Trophoblast cell (in vitro differentiated cells and primary cell): ENCODE data around the gene ZBTB21.
"Not testable (repeated sequence)": the region's sequence is repeated elsewhere in the genome, so short reads cannot be mapped to it uniquely, and the experiment has no call there.

Experiments
- DNase-seq, 2 donors: peaks; one replicate each; pipeline ENCODE4 v3.0.0-alpha.2; 2016
- H2AFZ ChIP-seq: 2 replicates; pipeline ENCODE4 v1.6.1; 2013; ENCODE audit warnings: low read length, moderate library complexity, mild to moderate bottlenecking; ENCODE audit not compliant: insufficient read depth, poor library complexity
- H2AK5ac ChIP-seq: 2 replicates; pipeline ENCODE4 v1.6.1; 2013; ENCODE audit warnings: mild to moderate bottlenecking, low read length
- H2BK120ac ChIP-seq: 2 replicates; pipeline ENCODE4 v1.6.1; 2013; ENCODE audit warnings: low read length, mild to moderate bottlenecking, moderate library complexity; ENCODE audit not compliant: insufficient read depth, poor library complexity
- H2BK12ac ChIP-seq: 2 replicates; pipeline ENCODE4 v1.6.1; 2013; ENCODE audit warnings: mild to moderate bottlenecking, low read length, moderate library complexity
- H2BK5ac ChIP-seq: 2 replicates; pipeline ENCODE4 v1.6.1; 2013; ENCODE audit warnings: low read length, low read depth, moderate library complexity, mild to moderate bottlenecking; ENCODE audit not compliant: poor library complexity
- H3K14ac ChIP-seq: 2 replicates; pipeline ENCODE4 v1.6.1; 2013; ENCODE audit warnings: mild to moderate bottlenecking, low read length
- H3K18ac ChIP-seq: 2 replicates; pipeline ENCODE4 v1.6.1; 2013; ENCODE audit warnings: mild to moderate bottlenecking, low read length
- H3K23ac ChIP-seq: 2 replicates; pipeline ENCODE4 v1.6.1; 2013; ENCODE audit warnings: low read length
- H3K27ac ChIP-seq: 2 replicates; pipeline ENCODE4 v1.5.1; 2013; ENCODE audit warnings: low read depth, mild to moderate bottlenecking, inconsistent platforms, low read length, moderate library complexity
- H3K27me3 ChIP-seq: 2 replicates; pipeline ENCODE4 v1.6.1; 2013; ENCODE audit warnings: inconsistent platforms, mild to moderate bottlenecking, low read length, moderate library complexity; ENCODE audit not compliant: insufficient read depth
- H3K36me3 ChIP-seq, 2 experiments: 1 replicate in 1 of 2; 2 replicates in 1 of 2; pipeline ENCODE4 v1.6.1; 2013; ENCODE audit warnings: low read length in 2 of 2, mild to moderate bottlenecking in 2 of 2, moderate library complexity in 1 of 2; ENCODE audit not compliant: insufficient read depth in 2 of 2, control insufficient read depth in 1 of 2
- H3K4ac ChIP-seq: 2 replicates; pipeline ENCODE4 v1.6.1; 2013; ENCODE audit warnings: low read depth, mild to moderate bottlenecking, low read length, moderate library complexity
- H3K4me1 ChIP-seq, 2 experiments: 1 replicate in 1 of 2; 2 replicates in 1 of 2; pipeline ENCODE4 v1.6.1; 2013; ENCODE audit warnings: low read length in 2 of 2, mild to moderate bottlenecking in 2 of 2, moderate library complexity in 1 of 2; ENCODE audit not compliant: insufficient read depth in 2 of 2, control insufficient read depth in 1 of 2
- H3K4me2 ChIP-seq: 2 replicates; pipeline ENCODE4 v1.6.1; 2013; ENCODE audit warnings: inconsistent platforms, mild to moderate bottlenecking, low read length, moderate library complexity
- H3K4me3 ChIP-seq: 2 replicates; pipeline ENCODE4 v1.5.1; 2013; ENCODE audit warnings: mild to moderate bottlenecking, low read depth, low read length, inconsistent platforms
- H3K79me1 ChIP-seq: one replicate; pipeline ENCODE4 v1.6.1; 2013; ENCODE audit warnings: low read length
- H3K79me2 ChIP-seq: 2 replicates; pipeline ENCODE4 v1.6.1; 2013; ENCODE audit warnings: low read length, mild to moderate bottlenecking; ENCODE audit not compliant: control insufficient read depth, insufficient read depth, poor library complexity
- H3K9ac ChIP-seq: 2 replicates; pipeline ENCODE4 v1.6.1; 2013; ENCODE audit warnings: mild to moderate bottlenecking, low read length
- H3K9me3 ChIP-seq: 2 replicates; pipeline ENCODE4 v1.6.1; 2013; ENCODE audit warnings: low read depth, mild to moderate bottlenecking, control low read depth, inconsistent platforms, low read length; ENCODE audit not compliant: insufficient read depth
- H4K12ac ChIP-seq: 2 replicates; pipeline ENCODE4 v1.6.1; 2013; ENCODE audit warnings: low read depth, mild to moderate bottlenecking, low read length, moderate library complexity
- H4K8ac ChIP-seq: 2 replicates; pipeline ENCODE4 v1.6.1; 2013; ENCODE audit warnings: low read depth, mild to moderate bottlenecking, low read length, moderate library complexity
- H4K91ac ChIP-seq: one replicate; pipeline ENCODE4 v1.6.1; 2013; ENCODE audit warnings: low read depth, mild to moderate bottlenecking, low read length, moderate library complexity
- WGBS: extraction: QIAGEN DNeasy Blood & Tissue Kit; methylation state at CpG from one replicate; pipeline ENCODE4 v1.1.7; 2013; ENCODE audit warnings: missing lambda C conversion rate; ENCODE audit not compliant: insufficient read length, insufficient coverage; ENCODE audit errors: extremely low coverage; 5-methylcytosine and 5-hydroxymethylcytosine counted together

ZBTB21 gene

DNA sequence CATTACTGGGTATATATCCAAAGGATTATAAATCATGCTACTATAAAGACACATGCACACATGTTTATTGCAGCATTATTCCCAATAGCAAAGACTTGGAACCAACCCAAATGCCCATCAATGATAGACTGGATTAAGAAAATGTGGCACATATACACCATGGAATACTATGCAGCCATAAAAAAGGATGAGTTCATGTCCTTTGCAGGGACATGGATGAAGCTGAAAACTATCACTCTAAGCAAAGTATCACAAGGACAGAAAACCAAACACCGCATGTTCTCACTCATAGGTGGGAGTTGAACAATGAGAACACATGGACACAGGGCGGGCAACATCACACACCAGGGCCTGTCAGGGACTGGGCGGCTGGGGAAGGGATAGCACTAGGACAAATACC lies 60.5 kb downstream of the ZBTB21 start:
- not testable (repeated sequence) for H3K27ac ChIP-seq, H2AK5ac ChIP-seq, H3K9ac ChIP-seq, H4K91ac ChIP-seq, H3K9me3 ChIP-seq, H3K4me2 ChIP-seq, H2BK12ac ChIP-seq, H3K36me3 ChIP-seq, H3K23ac ChIP-seq, H3K4me3 ChIP-seq, H2BK120ac ChIP-seq, H4K12ac ChIP-seq, H3K14ac ChIP-seq, H4K8ac ChIP-seq, H3K18ac ChIP-seq, H2BK5ac ChIP-seq, H2AFZ ChIP-seq, H3K79me1 ChIP-seq, H3K79me2 ChIP-seq, H3K27me3 ChIP-seq, DNase-seq, H3K4ac ChIP-seq
- H3K4me1 ChIP-seq: peaks cover 4 to 13% of the 10 kb centered on the region in 2 experiments
- no CpG with 5 or more reads among the region's 3 CpGs for whole genome bisulfite sequencing

- no peaks in the 10 kb centered on the region for H3K27me3 ChIP-seq
- no peak overlapping the region for H2BK5ac ChIP-seq
- H2BK12ac ChIP-seq: no peak overlapping the region
- H3K23ac ChIP-seq: no peak overlapping the region
- no peaks in the 10 kb centered on the region for H3K36me3 ChIP-seq
- no peak overlapping the region for H4K8ac ChIP-seq
- H3K4me3 ChIP-seq: no peak overlapping the region
- peaks cover 3% of the 10 kb centered on the region for H3K79me2 ChIP-seq
- H3K27ac ChIP-seq: no peak overlapping the region
- no peak overlapping the region for H3K14ac ChIP-seq
- H2BK120ac ChIP-seq: no peak overlapping the region
- peaks cover 3% of the 10 kb centered on the region for H3K79me1 ChIP-seq
- no peak overlapping the region for H4K12ac ChIP-seq
- no peak overlapping the region for H3K9ac ChIP-seq
- no peak overlapping the region for H3K4ac ChIP-seq
- H2AK5ac ChIP-seq: no peak overlapping the region
- H3K18ac ChIP-seq: no peak overlapping the region
- H2AFZ ChIP-seq: no peak overlapping the region
- H3K4me2 ChIP-seq: no peak overlapping the region
- H4K91ac ChIP-seq: no peak overlapping the region
- no CpG with 5 or more reads among the region's 11 CpGs for WGBS
- DNase-seq: no peak
- no peaks in the 10 kb centered on the region for H3K9me3 ChIP-seq
- H3K4me1 ChIP-seq: peaks cover 0 to 8% of the 10 kb centered on the region in 2 experiments
These were observed 61.3 kb downstream of the ZBTB21 start for GRCh38 chr21:41948901-41949300.

GRCh38 chr21:41948078-41948895 lies 61.9 kb downstream of the ZBTB21 start:
- H3K18ac ChIP-seq: no peak overlapping the region
- no peak overlapping the region for H4K8ac ChIP-seq
- H3K4me3 ChIP-seq: no peak overlapping the region
- H3K79me2 ChIP-seq: peaks cover under 1% of the 10 kb centered on the region
- no peaks in the 10 kb centered on the region for H3K9me3 ChIP-seq
- no peaks in the 10 kb centered on the region for H3K27me3 ChIP-seq
- H4K91ac ChIP-seq: no peak overlapping the region
- no peak overlapping the region for H2BK5ac ChIP-seq
- no CpG with 5 or more reads among the region's 9 CpGs for WGBS
- H3K4ac ChIP-seq: no peak overlapping the region
- peaks cover 0 to 5% of the 10 kb centered on the region in 2 experiments for H3K4me1 ChIP-seq
- no peak for DNase-seq
- H4K12ac ChIP-seq: no peak overlapping the region
- no peak overlapping the region for H2BK12ac ChIP-seq
- no peak overlapping the region for H2BK120ac ChIP-seq
- no peak overlapping the region for H3K23ac ChIP-seq
- no peak overlapping the region for H2AFZ ChIP-seq
- H3K9ac ChIP-seq: no peak overlapping the region
- H3K79me1 ChIP-seq: peaks cover under 1% of the 10 kb centered on the region
- no peak overlapping the region for H3K27ac ChIP-seq
- H3K36me3 ChIP-seq: no peaks in the 10 kb centered on the region
- H3K14ac ChIP-seq: no peak overlapping the region
- H2AK5ac ChIP-seq: no peak overlapping the region
- H3K4me2 ChIP-seq: no peak overlapping the region

GRCh38 chr21:41945982-41946381 lies 64.2 kb downstream of the ZBTB21 start:
- no peak for DNase-seq
- no peak overlapping the region for H3K18ac ChIP-seq

More at GRCh38 chr21:41945982-41946381, 64.2 kb downstream of the ZBTB21 start:
- Histone ChIP-seq H3K4me1 (no peaks in the 10 kb centered on the region), H3K27me3 (no peaks in the 10 kb centered on the region), H3K79me2 (no peaks in the 10 kb centered on the region), H2BK120ac (no peak overlapping the region), H3K23ac (no peak overlapping the region), H3K4me3 (no peak overlapping the region), H4K91ac (no peak overlapping the region), H3K27ac (no peak overlapping the region), H2AFZ (no peak overlapping the region), H3K9ac (no peak overlapping the region), H2BK5ac (no peak overlapping the region), H3K4me2 (no peak overlapping the region), H3K4ac (no peak overlapping the region), H4K12ac (no peak overlapping the region), H3K14ac (no peak overlapping the region), H3K79me1 (no peaks in the 10 kb centered on the region), H3K9me3 (no peaks in the 10 kb centered on the region), H2BK12ac (no peak overlapping the region), H4K8ac (no peak overlapping the region), H2AK5ac (no peak overlapping the region), H3K36me3 (no peaks in the 10 kb centered on the region)
- WGBS: no CpG with 5 or more reads among the region's 8 CpGs
